Mesangial cell (primary cell): Measurements from ENCODE around the gene ADAM19. TPM values are rescaled to one million over a fixed set of nuclear protein-coding genes. Genes with fewer than 3 reads are reported as not detected.

Experiments
- total RNA-seq: library from RNA; depleted of rRNA; stranded (reverse); fragments of >200 nt; gene quantifications from 2 replicates; pipeline ENCODE4 v1.2.3, GENCODE V29; 2015

The ADAM19 gene
- 72.8 and 110 TPM in 2 replicates for total RNA-seq

GRCh38 chr5:157575381-157576020 lies at the start of gene ADAM19:
Gene ADAM19, minus strand, starts transcription at chr5:157575775. Its CDS starts 79 bp downstream, at chr5:157575696.

GRCh38 chr5:157459715-157460599 lies 115.6 kb downstream of the ADAM19 start, which contains the start of gene NIPAL4:
Gene NIPAL4, plus strand, starts transcription at chr5:157460213. Its CDS starts 108 bp downstream, at chr5:157460321.

Other genes with a start within 250 kb of the ADAM19 start
- 4.2 and 5.9 TPM in 2 replicates for gene NIPAL4, start 115.6 kb downstream of the ADAM19 start, total RNA-seq
- 0.33 and 0.51 TPM in 2 replicates for gene SOX30, start 76.7 kb upstream of the ADAM19 start, total RNA-seq
- gene C5orf52, start 95.8 kb upstream of the ADAM19 start, total RNA-seq = not detected in 2 replicates
- 11.6 and 17.6 TPM in 2 replicates for gene THG1L, start 155.6 kb upstream of the ADAM19 start, total RNA-seq
- 2.2 and 2.3 TPM in 2 replicates for gene LSM11, start 167.9 kb upstream of the ADAM19 start, total RNA-seq